ENCODE measurements around the gene HMGB2.

DNA sequence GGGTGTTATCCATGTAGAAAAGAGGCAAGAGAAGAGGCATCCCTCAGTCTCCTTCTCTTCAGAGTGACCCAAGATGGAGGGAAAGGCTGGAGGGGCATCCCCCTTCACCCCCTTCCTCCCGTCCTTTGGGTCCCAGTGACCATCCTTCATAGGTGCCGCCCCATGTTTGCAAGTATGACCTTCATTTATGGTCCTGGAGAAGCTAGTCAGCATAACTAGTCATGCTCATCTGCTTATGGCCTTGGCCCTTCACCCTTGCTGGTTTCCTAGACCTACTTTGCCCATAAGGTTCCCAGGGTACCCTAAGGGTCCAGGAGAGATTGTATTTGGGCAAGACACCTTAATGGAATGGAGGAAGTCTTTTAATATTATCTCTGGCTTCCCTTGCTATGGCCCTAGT is 46.7 kb downstream of the HMGB2 start:
- TF ChIP-seq, protein P1, sequence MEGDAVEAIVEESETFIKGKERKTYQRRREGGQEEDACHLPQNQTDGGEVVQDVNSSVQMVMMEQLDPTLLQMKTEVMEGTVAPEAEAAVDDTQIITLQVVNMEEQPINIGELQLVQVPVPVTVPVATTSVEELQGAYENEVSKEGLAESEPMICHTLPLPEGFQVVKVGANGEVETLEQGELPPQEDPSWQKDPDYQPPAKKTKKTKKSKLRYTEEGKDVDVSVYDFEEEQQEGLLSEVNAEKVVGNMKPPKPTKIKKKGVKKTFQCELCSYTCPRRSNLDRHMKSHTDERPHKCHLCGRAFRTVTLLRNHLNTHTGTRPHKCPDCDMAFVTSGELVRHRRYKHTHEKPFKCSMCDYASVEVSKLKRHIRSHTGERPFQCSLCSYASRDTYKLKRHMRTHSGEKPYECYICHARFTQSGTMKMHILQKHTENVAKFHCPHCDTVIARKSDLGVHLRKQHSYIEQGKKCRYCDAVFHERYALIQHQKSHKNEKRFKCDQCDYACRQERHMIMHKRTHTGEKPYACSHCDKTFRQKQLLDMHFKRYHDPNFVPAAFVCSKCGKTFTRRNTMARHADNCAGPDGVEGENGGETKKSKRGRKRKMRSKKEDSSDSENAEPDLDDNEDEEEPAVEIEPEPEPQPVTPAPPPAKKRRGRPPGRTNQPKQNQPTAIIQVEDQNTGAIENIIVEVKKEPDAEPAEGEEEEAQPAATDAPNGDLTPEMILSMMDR (IDR thresholded peaks at IDR 0.05): no peak
- no peak for TF ChIP-seq POLR2A (IDR thresholded peaks at IDR 0.05)
